WI38 (cell line): ENCODE measurements around the gene OVOL3.

Experiments
- H3K4me3 ChIP-seq: 2 replicates; pipeline ENCODE4 v1.5.1; 2011; ENCODE audit warnings: low read depth, mild to moderate bottlenecking, control low read depth, low read length
- TF ChIP-seq, protein P1 (sequence below): IDR thresholded peaks from 2 replicates; pipeline ENCODE4 v1.5.1; 2012; ENCODE audit warnings: low read depth, mild to moderate bottlenecking, control low read depth, low read length

Gene OVOL3

DNA sequence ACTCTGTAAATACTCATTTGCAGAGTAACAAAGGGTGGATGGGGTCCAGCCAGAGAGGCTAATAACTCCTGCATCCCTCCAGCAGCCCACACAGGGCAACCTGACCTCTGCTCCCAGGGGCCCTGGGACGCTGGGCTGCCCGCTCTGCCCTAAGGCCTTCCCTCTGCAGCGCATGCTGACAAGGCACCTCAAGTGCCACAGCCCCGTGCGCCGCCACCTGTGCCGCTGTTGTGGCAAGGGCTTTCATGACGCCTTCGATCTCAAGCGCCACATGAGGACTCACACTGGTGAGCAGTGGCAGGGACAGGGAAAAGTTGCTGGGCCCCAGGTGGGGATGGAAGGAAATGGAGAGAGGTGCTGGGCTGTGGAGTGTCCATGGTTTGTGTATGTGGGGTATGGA is 1.7 kb downstream of the OVOL3 start:
- no peak overlapping the region for H3K4me3 ChIP-seq
- TF ChIP-seq, protein P1, sequence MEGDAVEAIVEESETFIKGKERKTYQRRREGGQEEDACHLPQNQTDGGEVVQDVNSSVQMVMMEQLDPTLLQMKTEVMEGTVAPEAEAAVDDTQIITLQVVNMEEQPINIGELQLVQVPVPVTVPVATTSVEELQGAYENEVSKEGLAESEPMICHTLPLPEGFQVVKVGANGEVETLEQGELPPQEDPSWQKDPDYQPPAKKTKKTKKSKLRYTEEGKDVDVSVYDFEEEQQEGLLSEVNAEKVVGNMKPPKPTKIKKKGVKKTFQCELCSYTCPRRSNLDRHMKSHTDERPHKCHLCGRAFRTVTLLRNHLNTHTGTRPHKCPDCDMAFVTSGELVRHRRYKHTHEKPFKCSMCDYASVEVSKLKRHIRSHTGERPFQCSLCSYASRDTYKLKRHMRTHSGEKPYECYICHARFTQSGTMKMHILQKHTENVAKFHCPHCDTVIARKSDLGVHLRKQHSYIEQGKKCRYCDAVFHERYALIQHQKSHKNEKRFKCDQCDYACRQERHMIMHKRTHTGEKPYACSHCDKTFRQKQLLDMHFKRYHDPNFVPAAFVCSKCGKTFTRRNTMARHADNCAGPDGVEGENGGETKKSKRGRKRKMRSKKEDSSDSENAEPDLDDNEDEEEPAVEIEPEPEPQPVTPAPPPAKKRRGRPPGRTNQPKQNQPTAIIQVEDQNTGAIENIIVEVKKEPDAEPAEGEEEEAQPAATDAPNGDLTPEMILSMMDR, result no peak

GRCh38 chr19:36113425-36113824 is 2.5 kb downstream of the OVOL3 start:
- TF ChIP-seq, protein P1, result no peak
- H3K4me3 ChIP-seq, result peak overlapping the region; percentile 91

DNA sequence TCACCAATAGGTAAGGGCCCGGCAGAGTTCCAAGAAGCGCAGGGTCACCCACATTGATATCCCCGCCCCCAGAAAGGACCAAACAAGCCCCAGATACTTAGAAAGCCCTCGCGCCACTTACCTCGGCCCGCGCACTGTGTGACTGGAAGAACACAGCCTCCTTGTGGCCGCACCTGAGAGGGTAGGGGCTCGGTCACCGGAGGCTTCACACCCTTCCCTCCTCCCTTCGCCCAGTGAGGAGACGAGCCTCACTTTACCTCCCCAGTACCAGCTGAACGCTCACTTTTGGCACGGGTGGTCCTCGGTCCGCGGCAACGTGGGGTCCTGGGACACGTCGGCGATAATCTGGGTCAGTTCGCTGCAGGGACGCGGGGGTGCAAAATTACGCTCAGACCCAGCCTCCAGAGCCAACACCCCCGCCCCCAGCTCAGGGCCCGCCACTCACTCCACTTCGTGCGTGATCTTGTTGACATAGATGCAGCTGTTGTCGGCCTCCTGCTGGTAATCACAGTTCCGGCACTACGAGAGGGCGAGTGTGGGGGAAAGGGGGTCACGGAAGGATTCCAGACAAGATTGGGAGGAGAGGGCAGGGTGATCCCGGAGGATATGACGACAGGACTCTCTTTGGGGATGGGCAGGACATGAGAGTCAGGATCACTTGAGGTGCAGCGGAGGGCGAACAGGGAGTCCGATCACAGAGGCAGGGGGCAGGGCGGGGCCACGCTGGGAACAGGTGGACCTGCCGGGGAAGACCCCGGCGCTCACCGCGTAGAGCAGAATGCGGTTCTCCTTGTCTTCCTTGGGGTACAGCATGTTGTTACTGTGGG is 3.2 kb downstream of the OVOL3 start:
- TF ChIP-seq, protein P1, result no peak
- peak overlapping the region; percentile 91 for H3K4me3 ChIP-seq

DNA sequence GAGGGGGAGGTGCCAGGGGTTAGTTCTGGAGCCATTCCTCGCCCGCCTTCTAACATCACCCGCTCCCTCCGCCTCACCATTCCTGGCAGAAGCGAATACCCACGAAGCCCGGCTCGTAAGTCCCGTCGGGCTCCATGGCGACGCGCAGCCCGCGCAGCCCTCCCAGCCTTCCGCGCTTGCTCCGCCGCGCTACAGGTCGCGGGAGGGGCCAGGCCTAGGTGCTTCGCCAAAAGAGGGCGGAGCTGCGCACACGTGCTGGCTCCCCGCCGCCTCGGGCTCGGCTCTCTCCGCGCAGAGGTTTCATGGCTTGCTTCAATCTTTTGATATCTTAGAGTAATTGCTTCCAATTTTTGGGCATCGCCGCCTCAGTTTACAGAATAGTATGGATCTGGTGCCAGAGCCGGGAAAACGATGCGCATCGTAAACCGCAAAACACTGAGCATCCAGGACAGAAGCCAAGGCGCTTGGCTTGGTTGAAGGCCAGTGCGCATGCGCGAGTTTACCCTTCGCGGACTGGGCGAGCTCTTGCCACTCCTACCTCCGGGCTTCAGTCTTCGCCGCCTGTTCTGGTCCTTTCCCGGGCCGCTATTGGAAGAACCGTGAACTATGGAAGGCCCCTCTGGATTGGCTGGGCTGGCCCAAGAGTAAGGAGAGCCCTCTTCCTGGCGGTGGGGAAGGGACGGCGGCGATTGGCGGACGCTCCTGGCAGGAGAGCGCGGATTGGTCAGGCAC is 3.9 kb downstream of the OVOL3 start, which contains the start of gene POLR2I:
Gene POLR2I (minus strand): TSS at position 155 of the 732 bp plus-strand sequence. CDS start 19 bp downstream, at position 136.
- TF ChIP-seq, protein P1, result no peak
- H3K4me3 ChIP-seq, result peak within 1 kb of the TSS; percentile 91

- H3K4me3 ChIP-seq, result peak within 1 kb of the TSS; percentile 91
- TF ChIP-seq, protein P1, result no peak
Observed at GRCh38 chr19:36115453-36116343, 4.8 kb downstream of the OVOL3 start, which contains the start of gene TBCB. TSS of gene TBCB (plus strand) at chr19:36115468. CDS start at chr19:36115561, 93 bp downstream.

DNA sequence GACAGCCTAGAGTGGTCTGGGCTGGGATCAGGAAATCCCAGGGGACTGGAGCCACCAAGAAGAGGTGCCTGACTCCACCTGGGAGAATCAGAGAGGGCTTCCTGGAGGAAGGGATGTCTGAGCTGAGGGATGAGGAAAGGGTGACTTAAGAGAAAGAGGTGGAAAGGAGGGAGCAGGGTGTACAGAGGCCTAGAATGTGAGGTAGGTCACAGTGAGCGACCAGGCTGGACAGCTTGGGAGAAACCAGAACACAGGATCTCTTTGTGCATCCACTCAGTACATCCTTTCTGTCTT is 5.3 kb downstream of the OVOL3 start:
- TF ChIP-seq, protein P1, result no peak
- H3K4me3 ChIP-seq, result peak overlapping the region; percentile 79
